ENCODE results near the gene ADRB1. TPM values are rescaled to one million over a fixed set of nuclear protein-coding genes. Genes with fewer than 3 reads are reported as not detected.

The ADRB1 gene
- total and polyA plus RNA-seq, 2 experiments from 2014 or later: 0.23 to 0.24 TPM

DNA sequence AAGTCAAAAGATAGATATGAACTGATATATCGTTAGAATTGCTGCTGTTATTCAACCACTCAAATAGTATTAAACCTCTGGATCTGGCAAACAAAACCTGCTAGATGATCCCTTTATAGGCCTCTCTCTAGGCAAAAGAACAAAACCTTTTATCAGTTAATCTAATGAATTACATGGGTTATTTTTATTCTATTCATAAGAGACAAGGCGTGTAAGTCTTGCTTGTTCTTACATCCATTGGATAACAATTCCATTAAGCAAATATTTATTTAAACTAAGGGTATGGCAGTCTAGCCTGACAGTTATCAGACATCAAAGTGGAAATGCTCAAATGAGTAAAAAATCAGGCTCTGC, 16.6 kb upstream of the ADRB1 start:
- Mint-ChIP-seq H3K4me1 (peaks cover 13% of the 10 kb centered on the region; the same call in 2 of the 3 replicates), H3K4me3 (no peak overlapping the region), H3K36me3 (ENCODE audit: low read depth) (no peaks in the 10 kb centered on the region), H3K27ac (no peak overlapping the region), H3K27me3 (ENCODE audit: insufficient read depth, low read depth, poor library complexity) (peaks cover 4% of the 10 kb centered on the region), H3K9me3 (no peaks in the 10 kb centered on the region)
- no peaks in the 10 kb centered on the region for H4K20me1 ChIP-seq (replicated peaks; ENCODE audit: insufficient read depth)
- no peak overlapping the region for H3K27ac ChIP-seq (ENCODE audit: low read depth)
- TF ChIP-seq ZNF114 (CRISPR knock-in tag; IDR thresholded peaks at IDR 0.05): no peak
- TF ChIP-seq CREB1 (CRISPR knock-in tag; IDR thresholded peaks at IDR 0.05; ENCODE audit: low read depth): no peak
- TF ChIP-seq NANOG (IDR thresholded peaks at IDR 0.05; ENCODE audit: borderline replicate concordance): no peak
- TF ChIP-seq ZNF331 (CRISPR knock-in tag; IDR thresholded peaks at IDR 0.05; ENCODE audit: low read depth): no peak
- no peak for TF ChIP-seq JUNB (IDR thresholded peaks at IDR 0.05; ENCODE audit: unreplicated experiment)
- TF ChIP-seq, protein P1, sequence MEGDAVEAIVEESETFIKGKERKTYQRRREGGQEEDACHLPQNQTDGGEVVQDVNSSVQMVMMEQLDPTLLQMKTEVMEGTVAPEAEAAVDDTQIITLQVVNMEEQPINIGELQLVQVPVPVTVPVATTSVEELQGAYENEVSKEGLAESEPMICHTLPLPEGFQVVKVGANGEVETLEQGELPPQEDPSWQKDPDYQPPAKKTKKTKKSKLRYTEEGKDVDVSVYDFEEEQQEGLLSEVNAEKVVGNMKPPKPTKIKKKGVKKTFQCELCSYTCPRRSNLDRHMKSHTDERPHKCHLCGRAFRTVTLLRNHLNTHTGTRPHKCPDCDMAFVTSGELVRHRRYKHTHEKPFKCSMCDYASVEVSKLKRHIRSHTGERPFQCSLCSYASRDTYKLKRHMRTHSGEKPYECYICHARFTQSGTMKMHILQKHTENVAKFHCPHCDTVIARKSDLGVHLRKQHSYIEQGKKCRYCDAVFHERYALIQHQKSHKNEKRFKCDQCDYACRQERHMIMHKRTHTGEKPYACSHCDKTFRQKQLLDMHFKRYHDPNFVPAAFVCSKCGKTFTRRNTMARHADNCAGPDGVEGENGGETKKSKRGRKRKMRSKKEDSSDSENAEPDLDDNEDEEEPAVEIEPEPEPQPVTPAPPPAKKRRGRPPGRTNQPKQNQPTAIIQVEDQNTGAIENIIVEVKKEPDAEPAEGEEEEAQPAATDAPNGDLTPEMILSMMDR (conservative IDR thresholded peaks at IDR 0.05; ENCODE audit: low read depth in 2 of 2): no peak
- TF ChIP-seq EZH2 (IDR thresholded peaks at IDR 0.05; ENCODE audit: low read depth, unreplicated experiment): no peak
- no peak for TF ChIP-seq REST (IDR thresholded peaks at IDR 0.05; ENCODE audit: unreplicated experiment)
- no peak for TF ChIP-seq STAT1 (IDR thresholded peaks at IDR 0.05; ENCODE audit: unreplicated experiment)
- TF ChIP-seq, protein P2, sequence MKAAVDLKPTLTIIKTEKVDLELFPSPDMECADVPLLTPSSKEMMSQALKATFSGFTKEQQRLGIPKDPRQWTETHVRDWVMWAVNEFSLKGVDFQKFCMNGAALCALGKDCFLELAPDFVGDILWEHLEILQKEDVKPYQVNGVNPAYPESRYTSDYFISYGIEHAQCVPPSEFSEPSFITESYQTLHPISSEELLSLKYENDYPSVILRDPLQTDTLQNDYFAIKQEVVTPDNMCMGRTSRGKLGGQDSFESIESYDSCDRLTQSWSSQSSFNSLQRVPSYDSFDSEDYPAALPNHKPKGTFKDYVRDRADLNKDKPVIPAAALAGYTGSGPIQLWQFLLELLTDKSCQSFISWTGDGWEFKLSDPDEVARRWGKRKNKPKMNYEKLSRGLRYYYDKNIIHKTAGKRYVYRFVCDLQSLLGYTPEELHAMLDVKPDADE (IDR thresholded peaks at IDR 0.05): no peak
- no peak for TF ChIP-seq ZNF462 (CRISPR knock-in tag; IDR thresholded peaks at IDR 0.05)
- no peak for TF ChIP-seq EZH2phosphoT487 (IDR thresholded peaks at IDR 0.05; ENCODE audit: unreplicated experiment)
- no peak for TF ChIP-seq POLR2AphosphoS5 (IDR thresholded peaks at IDR 0.05; ENCODE audit: low read depth)
- ATAC-seq: no peak
- H3K27me3 ChIP-seq (ENCODE audit: insufficient read depth): no peaks in the 10 kb centered on the region
- H3K4me2 ChIP-seq: no peak overlapping the region
- H3K4me3 ChIP-seq: no peak overlapping the region
- no peaks in the 10 kb centered on the region for H3K9me2 ChIP-seq (ENCODE audit: insufficient read depth)
- no peak overlapping the region for H2AFZ ChIP-seq
- DNase-seq (ENCODE audit: low spot score): no peak
- no peaks in the 10 kb centered on the region for H3F3A ChIP-seq (replicated peaks; ENCODE audit: low read depth)
- no peaks in the 10 kb centered on the region for H3K36me3 ChIP-seq (ENCODE audit: insufficient read depth)
- H3K4me1 ChIP-seq (ENCODE audit: insufficient read depth): no peaks in the 10 kb centered on the region
- H3K79me2 ChIP-seq (replicated peaks; ENCODE audit: insufficient read depth): no peaks in the 10 kb centered on the region
